ENCODE data around the gene USP12.

DNA sequence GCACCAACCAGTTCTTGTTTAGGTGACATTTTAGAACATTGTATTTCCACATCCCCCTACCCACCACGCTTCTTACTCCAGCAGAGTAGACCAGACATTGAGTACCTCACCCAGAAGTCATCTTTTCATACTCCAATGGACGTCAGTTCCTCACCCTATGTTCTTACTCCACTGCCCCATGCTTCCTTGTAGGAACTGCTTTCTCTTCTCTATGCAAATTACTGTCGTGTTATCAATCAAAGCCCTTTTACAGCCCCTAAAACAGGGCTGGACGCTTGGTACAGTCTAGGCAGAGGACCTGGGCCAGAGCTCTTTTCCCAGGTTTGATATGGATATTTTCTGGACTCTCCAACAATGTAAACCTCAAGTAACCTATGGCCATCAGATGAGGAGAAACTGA lies 58.2 kb downstream of the USP12 start:
- TF ChIP-seq, protein P1, sequence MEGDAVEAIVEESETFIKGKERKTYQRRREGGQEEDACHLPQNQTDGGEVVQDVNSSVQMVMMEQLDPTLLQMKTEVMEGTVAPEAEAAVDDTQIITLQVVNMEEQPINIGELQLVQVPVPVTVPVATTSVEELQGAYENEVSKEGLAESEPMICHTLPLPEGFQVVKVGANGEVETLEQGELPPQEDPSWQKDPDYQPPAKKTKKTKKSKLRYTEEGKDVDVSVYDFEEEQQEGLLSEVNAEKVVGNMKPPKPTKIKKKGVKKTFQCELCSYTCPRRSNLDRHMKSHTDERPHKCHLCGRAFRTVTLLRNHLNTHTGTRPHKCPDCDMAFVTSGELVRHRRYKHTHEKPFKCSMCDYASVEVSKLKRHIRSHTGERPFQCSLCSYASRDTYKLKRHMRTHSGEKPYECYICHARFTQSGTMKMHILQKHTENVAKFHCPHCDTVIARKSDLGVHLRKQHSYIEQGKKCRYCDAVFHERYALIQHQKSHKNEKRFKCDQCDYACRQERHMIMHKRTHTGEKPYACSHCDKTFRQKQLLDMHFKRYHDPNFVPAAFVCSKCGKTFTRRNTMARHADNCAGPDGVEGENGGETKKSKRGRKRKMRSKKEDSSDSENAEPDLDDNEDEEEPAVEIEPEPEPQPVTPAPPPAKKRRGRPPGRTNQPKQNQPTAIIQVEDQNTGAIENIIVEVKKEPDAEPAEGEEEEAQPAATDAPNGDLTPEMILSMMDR (conservative IDR thresholded peaks at IDR 0.05; ENCODE audit: low read depth in 2 of 2) = no peak
- TF ChIP-seq CREB1 (CRISPR knock-in tag; IDR thresholded peaks at IDR 0.05; ENCODE audit: low read depth) (no peak), EZH2 (IDR thresholded peaks at IDR 0.05; ENCODE audit: low read depth, unreplicated experiment) (no peak), POLR2AphosphoS5 (IDR thresholded peaks at IDR 0.05; ENCODE audit: low read depth) (no peak), STAT1 (IDR thresholded peaks at IDR 0.05; ENCODE audit: unreplicated experiment) (no peak), EZH2phosphoT487 (IDR thresholded peaks at IDR 0.05; ENCODE audit: unreplicated experiment) (no peak), JUNB (IDR thresholded peaks at IDR 0.05; ENCODE audit: unreplicated experiment) (no peak)
- TF ChIP-seq, protein P2, sequence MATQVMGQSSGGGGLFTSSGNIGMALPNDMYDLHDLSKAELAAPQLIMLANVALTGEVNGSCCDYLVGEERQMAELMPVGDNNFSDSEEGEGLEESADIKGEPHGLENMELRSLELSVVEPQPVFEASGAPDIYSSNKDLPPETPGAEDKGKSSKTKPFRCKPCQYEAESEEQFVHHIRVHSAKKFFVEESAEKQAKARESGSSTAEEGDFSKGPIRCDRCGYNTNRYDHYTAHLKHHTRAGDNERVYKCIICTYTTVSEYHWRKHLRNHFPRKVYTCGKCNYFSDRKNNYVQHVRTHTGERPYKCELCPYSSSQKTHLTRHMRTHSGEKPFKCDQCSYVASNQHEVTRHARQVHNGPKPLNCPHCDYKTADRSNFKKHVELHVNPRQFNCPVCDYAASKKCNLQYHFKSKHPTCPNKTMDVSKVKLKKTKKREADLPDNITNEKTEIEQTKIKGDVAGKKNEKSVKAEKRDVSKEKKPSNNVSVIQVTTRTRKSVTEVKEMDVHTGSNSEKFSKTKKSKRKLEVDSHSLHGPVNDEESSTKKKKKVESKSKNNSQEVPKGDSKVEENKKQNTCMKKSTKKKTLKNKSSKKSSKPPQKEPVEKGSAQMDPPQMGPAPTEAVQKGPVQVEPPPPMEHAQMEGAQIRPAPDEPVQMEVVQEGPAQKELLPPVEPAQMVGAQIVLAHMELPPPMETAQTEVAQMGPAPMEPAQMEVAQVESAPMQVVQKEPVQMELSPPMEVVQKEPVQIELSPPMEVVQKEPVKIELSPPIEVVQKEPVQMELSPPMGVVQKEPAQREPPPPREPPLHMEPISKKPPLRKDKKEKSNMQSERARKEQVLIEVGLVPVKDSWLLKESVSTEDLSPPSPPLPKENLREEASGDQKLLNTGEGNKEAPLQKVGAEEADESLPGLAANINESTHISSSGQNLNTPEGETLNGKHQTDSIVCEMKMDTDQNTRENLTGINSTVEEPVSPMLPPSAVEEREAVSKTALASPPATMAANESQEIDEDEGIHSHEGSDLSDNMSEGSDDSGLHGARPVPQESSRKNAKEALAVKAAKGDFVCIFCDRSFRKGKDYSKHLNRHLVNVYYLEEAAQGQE (IDR thresholded peaks at IDR 0.05; ENCODE audit: unreplicated experiment) = no peak

Measured in GM23338 (cell line).